ENCODE measurements around the gene SH3RF2.

DNA sequence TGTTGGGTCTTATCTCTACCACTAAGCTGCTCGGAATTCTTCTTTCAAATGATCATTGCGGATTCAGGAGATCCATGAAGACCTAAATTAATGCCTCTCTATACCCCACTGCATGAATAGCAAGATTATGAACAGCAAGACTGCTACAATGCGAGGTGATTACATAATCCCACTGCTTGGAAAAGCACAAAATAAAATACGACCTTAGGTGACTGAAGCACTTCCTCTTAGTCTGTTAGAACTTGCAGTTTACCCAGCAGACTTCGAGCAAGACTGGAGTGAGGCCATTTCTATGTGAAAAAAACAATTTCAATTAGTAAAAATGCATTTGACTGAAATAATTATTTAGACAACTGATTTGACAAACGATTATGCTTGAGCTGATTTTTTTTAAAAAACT is 59.8 kb downstream of the SH3RF2 start:
- TF ChIP-seq, protein P1, sequence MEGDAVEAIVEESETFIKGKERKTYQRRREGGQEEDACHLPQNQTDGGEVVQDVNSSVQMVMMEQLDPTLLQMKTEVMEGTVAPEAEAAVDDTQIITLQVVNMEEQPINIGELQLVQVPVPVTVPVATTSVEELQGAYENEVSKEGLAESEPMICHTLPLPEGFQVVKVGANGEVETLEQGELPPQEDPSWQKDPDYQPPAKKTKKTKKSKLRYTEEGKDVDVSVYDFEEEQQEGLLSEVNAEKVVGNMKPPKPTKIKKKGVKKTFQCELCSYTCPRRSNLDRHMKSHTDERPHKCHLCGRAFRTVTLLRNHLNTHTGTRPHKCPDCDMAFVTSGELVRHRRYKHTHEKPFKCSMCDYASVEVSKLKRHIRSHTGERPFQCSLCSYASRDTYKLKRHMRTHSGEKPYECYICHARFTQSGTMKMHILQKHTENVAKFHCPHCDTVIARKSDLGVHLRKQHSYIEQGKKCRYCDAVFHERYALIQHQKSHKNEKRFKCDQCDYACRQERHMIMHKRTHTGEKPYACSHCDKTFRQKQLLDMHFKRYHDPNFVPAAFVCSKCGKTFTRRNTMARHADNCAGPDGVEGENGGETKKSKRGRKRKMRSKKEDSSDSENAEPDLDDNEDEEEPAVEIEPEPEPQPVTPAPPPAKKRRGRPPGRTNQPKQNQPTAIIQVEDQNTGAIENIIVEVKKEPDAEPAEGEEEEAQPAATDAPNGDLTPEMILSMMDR (conservative IDR thresholded peaks at IDR 0.05 in 1 of 2, IDR thresholded peaks at IDR 0.05 in 1 of 2; ENCODE audit: low read depth in 1 of 2, low read length in 2 of 2) = no peak
- TF ChIP-seq EZH2 (IDR thresholded peaks at IDR 0.05; ENCODE audit: low read length, missing control alignments) = no peak
